Measurements from ENCODE around the gene CDK5. TPM values are rescaled to one million over a fixed set of nuclear protein-coding genes. Genes with fewer than 3 reads are reported as not detected.

The CDK5 gene
- total RNA-seq (10 to 100 TPM; 20.5 to 23.2 TPM), polyA plus RNA-seq (14.3 TPM)

GRCh38 chr7:151057506-151057988, at the start of gene CDK5:
Gene CDK5, minus strand, starts transcription at chr7:151057897. Its CDS starts 49 bp downstream, at chr7:151057848.
- Histone ChIP-seq H3K4me1 (ENCODE audit: insufficient read depth, low read length) (peaks cover 41% of the 10 kb centered on the region), H3K4me3 (ENCODE audit: low read length) (peak within 1 kb of the TSS; percentile 94), H3K27me3 (ENCODE audit: insufficient read depth, low read length, poor library complexity, severe bottlenecking) (no peaks in the 10 kb centered on the region), H3K27ac (ENCODE audit: low read depth, low read length) (peak within 1 kb of the TSS; percentile 91), H3K9me3 (ENCODE audit: low read length) (no peaks in the 10 kb centered on the region), H3K36me3 (ENCODE audit: insufficient read depth, low read length) (no peaks in the 10 kb centered on the region)
- H3K27me3 Mint-ChIP-seq, result peaks cover 2% of the 10 kb centered on the region in 2 donors
- ChIA-PET POLR2A (interaction anchor here (1.8 to 2.1 kb wide), 2 partner anchors 23 to 30 kb away, joined by 10 read pairs; partner anchors contain the start of genes ABCB8 and FASTK), CTCF (interaction anchor here (0.6 to 1.3 kb wide), 3 partner anchors 29 to 248 kb away, joined by 3 to 6 read pairs (median 4); partner anchors contain the start of gene ABCB8)
- H3K4me3 Mint-ChIP-seq, result peak within 1 kb of the TSS; percentile 88 to 95 (median 94)
- peaks cover 25 to 52% (median 38%) of the 10 kb centered on the region in 3 donors for H3K4me1 Mint-ChIP-seq
- peak within 1 kb of the TSS; percentile 88 to 98 (median 98) for H3K27ac Mint-ChIP-seq
- no peaks in the 10 kb centered on the region for H3K9me3 Mint-ChIP-seq
- H3K36me3 Mint-ChIP-seq, result peaks cover 0 to 16% (median 1%) of the 10 kb centered on the region in 3 donors
- no peak for DNase-seq

- Mint-ChIP-seq H3K36me3 (peaks cover 0 to 4% (median 0%) of the 10 kb centered on the region in 3 donors), H3K27ac (no peak overlapping the region), H3K4me3 (no peak overlapping the region), H3K4me1 (no peaks in the 10 kb centered on the region), H3K27me3 (no peaks in the 10 kb centered on the region), H3K9me3 (no peaks in the 10 kb centered on the region)
- Histone ChIP-seq H3K27me3 (ENCODE audit: insufficient read depth, low read length, poor library complexity, severe bottlenecking) (no peaks in the 10 kb centered on the region), H3K9me3 (ENCODE audit: low read length) (no peaks in the 10 kb centered on the region), H3K4me3 (ENCODE audit: low read length) (no peak overlapping the region), H3K4me1 (ENCODE audit: insufficient read depth, low read length) (no peaks in the 10 kb centered on the region), H3K36me3 (ENCODE audit: insufficient read depth, low read length) (no peaks in the 10 kb centered on the region), H3K27ac (ENCODE audit: low read depth, low read length) (no peak overlapping the region)
- no peak for DNase-seq
- ChIA-PET CTCF (interaction anchor here (1.2 kb wide), 1 partner anchor 19 kb away, joined by 5 read pairs; no protein-coding TSS in a partner anchor), POLR2A (interaction anchor here (0.6 kb wide), 2 partner anchors 76 to 364 kb away, joined by 3 read pairs; partner anchors contain the start of gene ABCB8)
Measured at GRCh38 chr7:151104411-151105235, 46.9 kb upstream of the CDK5 start.

- Histone ChIP-seq H3K27ac (ENCODE audit: low read depth, low read length) (no peak overlapping the region), H3K4me1 (ENCODE audit: insufficient read depth, low read length) (no peaks in the 10 kb centered on the region), H3K9me3 (ENCODE audit: low read length) (no peaks in the 10 kb centered on the region), H3K36me3 (ENCODE audit: insufficient read depth, low read length) (no peaks in the 10 kb centered on the region), H3K27me3 (ENCODE audit: insufficient read depth, low read length, poor library complexity, severe bottlenecking) (no peaks in the 10 kb centered on the region), H3K4me3 (ENCODE audit: low read length) (no peak overlapping the region)
- Mint-ChIP-seq H3K27me3 (no peaks in the 10 kb centered on the region), H3K27ac (no peak overlapping the region), H3K4me3 (no peak overlapping the region), H3K4me1 (no peaks in the 10 kb centered on the region), H3K9me3 (no peaks in the 10 kb centered on the region), H3K36me3 (peaks cover 0 to 4% (median 0%) of the 10 kb centered on the region in 3 donors)
- ChIA-PET CTCF (no interaction called here), POLR2A (interaction anchor here (0.6 kb wide), 1 partner anchor 76 kb away, joined by 3 read pairs; the partner anchor contains the start of gene ABCB8)
- DNase-seq, result no peak
Measured at GRCh38 chr7:151103973-151104372, 46.3 kb upstream of the CDK5 start.

- H3K27me3 Mint-ChIP-seq, result no peaks in the 10 kb centered on the region
- peaks cover 0 to 4% (median 0%) of the 10 kb centered on the region in 3 donors for H3K36me3 Mint-ChIP-seq
- Histone ChIP-seq H3K4me3 (ENCODE audit: low read length) (no peak overlapping the region), H3K9me3 (ENCODE audit: low read length) (no peaks in the 10 kb centered on the region), H3K4me1 (ENCODE audit: insufficient read depth, low read length) (no peaks in the 10 kb centered on the region), H3K36me3 (ENCODE audit: insufficient read depth, low read length) (no peaks in the 10 kb centered on the region), H3K27ac (ENCODE audit: low read depth, low read length) (no peak overlapping the region), H3K27me3 (ENCODE audit: insufficient read depth, low read length, poor library complexity, severe bottlenecking) (no peaks in the 10 kb centered on the region)
- no peaks in the 10 kb centered on the region for H3K4me1 Mint-ChIP-seq
- ChIA-PET POLR2A (no interaction called here), CTCF (interaction anchor here (1.2 to 1.4 kb wide), 2 partner anchors 8 to 9 kb away, joined by 4 to 5 read pairs; no protein-coding TSS in a partner anchor)
- DNase-seq, result no peak
- no peak overlapping the region for H3K4me3 Mint-ChIP-seq
- H3K9me3 Mint-ChIP-seq, result no peaks in the 10 kb centered on the region
- no peak overlapping the region for H3K27ac Mint-ChIP-seq
Measured at GRCh38 chr7:151102991-151103390, 45.3 kb upstream of the CDK5 start.

- no peaks in the 10 kb centered on the region for H3K9me3 Mint-ChIP-seq
- CTCF ChIA-PET, result interaction anchor here (1.4 kb wide), 1 partner anchor 9 kb away, joined by 5 read pairs; no protein-coding TSS in a partner anchor
- peaks cover 0 to 4% (median 0%) of the 10 kb centered on the region in 3 donors for H3K36me3 Mint-ChIP-seq
- no peak overlapping the region for H3K27ac Mint-ChIP-seq
- H3K27me3 Mint-ChIP-seq, result no peaks in the 10 kb centered on the region
- no peak overlapping the region for H3K4me3 Mint-ChIP-seq
- H3K36me3 ChIP-seq (ENCODE audit: insufficient read depth, low read length), result no peaks in the 10 kb centered on the region
- H3K4me1 Mint-ChIP-seq, result no peaks in the 10 kb centered on the region
- H3K4me3 ChIP-seq (ENCODE audit: low read length), result no peak overlapping the region
- no peak overlapping the region for H3K27ac ChIP-seq (ENCODE audit: low read depth, low read length)
- POLR2A ChIA-PET, result no interaction called here
- H3K27me3 ChIP-seq (ENCODE audit: insufficient read depth, low read length, poor library complexity, severe bottlenecking), result no peaks in the 10 kb centered on the region
- no peak for DNase-seq
- no peaks in the 10 kb centered on the region for H3K9me3 ChIP-seq (ENCODE audit: low read length)
- H3K4me1 ChIP-seq (ENCODE audit: insufficient read depth, low read length), result no peaks in the 10 kb centered on the region
Measured at GRCh38 chr7:151101621-151102396, 44.1 kb upstream of the CDK5 start.

GRCh38 chr7:151100921-151101320, 43.2 kb upstream of the CDK5 start:
- POLR2A ChIA-PET, result no interaction called here
- CTCF ChIA-PET, result interaction anchor here (1.5 kb wide), 1 partner anchor 14 kb away, joined by 3 read pairs; no protein-coding TSS in a partner anchor
- no peaks in the 10 kb centered on the region for H3K9me3 ChIP-seq (ENCODE audit: low read length)
- H3K36me3 ChIP-seq (ENCODE audit: insufficient read depth, low read length), result no peaks in the 10 kb centered on the region
- Mint-ChIP-seq H3K4me3 (no peak overlapping the region), H3K4me1 (no peaks in the 10 kb centered on the region), H3K36me3 (peaks cover 0 to 4% (median 0%) of the 10 kb centered on the region in 3 donors), H3K27me3 (no peaks in the 10 kb centered on the region), H3K27ac (no peak overlapping the region), H3K9me3 (no peaks in the 10 kb centered on the region)
- H3K27me3 ChIP-seq (ENCODE audit: insufficient read depth, low read length, poor library complexity, severe bottlenecking), result no peaks in the 10 kb centered on the region
- peak in 1 of 5 donors; percentile 42 for DNase-seq
- H3K27ac ChIP-seq (ENCODE audit: low read depth, low read length), result no peak overlapping the region
- H3K4me1 ChIP-seq (ENCODE audit: insufficient read depth, low read length), result no peaks in the 10 kb centered on the region
- H3K4me3 ChIP-seq (ENCODE audit: low read length), result no peak overlapping the region

- Mint-ChIP-seq H3K4me1 (no peaks in the 10 kb centered on the region), H3K27ac (no peak overlapping the region), H3K4me3 (no peak overlapping the region), H3K27me3 (no peaks in the 10 kb centered on the region), H3K9me3 (no peaks in the 10 kb centered on the region), H3K36me3 (peaks cover 0 to 4% (median 0%) of the 10 kb centered on the region in 3 donors)
- no peaks in the 10 kb centered on the region for H3K27me3 ChIP-seq (ENCODE audit: insufficient read depth, low read length, poor library complexity, severe bottlenecking)
- CTCF ChIA-PET, result interaction anchor here (1.5 kb wide), 1 partner anchor 12 kb away, joined by 3 read pairs; no protein-coding TSS in a partner anchor
- no peaks in the 10 kb centered on the region for H3K9me3 ChIP-seq (ENCODE audit: low read length)
- POLR2A ChIA-PET, result no interaction called here
- peak in 1 of 5 donors; percentile 43 for DNase-seq
- no peak overlapping the region for H3K27ac ChIP-seq (ENCODE audit: low read depth, low read length)
- no peak overlapping the region for H3K4me3 ChIP-seq (ENCODE audit: low read length)
- H3K36me3 ChIP-seq (ENCODE audit: insufficient read depth, low read length), result no peaks in the 10 kb centered on the region
- H3K4me1 ChIP-seq (ENCODE audit: insufficient read depth, low read length), result no peaks in the 10 kb centered on the region
Measured at GRCh38 chr7:151099486-151100211, 42.0 kb upstream of the CDK5 start.
